ENCODE data around the gene HIGD1A. TPM values are rescaled to one million over a fixed set of nuclear protein-coding genes. Genes with fewer than 3 reads are reported as not detected.

HIGD1A gene
- total RNA-seq, 6 experiments from 2014 or later, result 115 to 144 (median 125) TPM

DNA sequence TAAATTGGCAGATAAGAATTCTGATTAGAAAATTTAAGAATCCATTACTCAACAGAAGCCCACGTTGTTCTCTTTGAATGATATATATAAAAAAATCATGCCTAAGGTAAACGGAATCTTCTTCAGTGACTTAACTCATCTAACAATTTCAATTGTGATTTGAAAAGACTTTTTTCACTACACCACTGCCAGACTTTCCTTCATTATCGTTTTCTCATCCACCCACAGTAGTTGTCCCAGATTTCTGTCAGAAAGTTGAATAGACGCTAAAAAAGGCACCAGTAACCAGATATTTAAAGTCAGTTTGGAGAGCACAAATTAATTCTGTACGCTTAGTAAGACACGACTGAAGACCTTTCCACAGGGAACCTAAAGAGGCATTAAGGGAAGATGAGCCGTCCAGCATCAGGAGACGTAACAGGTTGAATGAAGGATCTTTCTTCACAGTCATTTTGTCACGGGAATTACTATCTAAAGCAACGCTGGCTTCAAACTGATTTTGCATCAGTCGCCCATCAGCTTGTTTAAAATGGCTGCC is 1.3 kb downstream of the HIGD1A start:
- TF ChIP-seq CTCF (IDR thresholded peaks at IDR 0.05), result no peak
- Mint-ChIP-seq H3K4me3 (peak overlapping the region; percentile 99), H3K36me3 (ENCODE audit: low read depth) (peaks cover 15% of the 10 kb centered on the region), H3K27ac (peak overlapping the region; percentile 99), H3K4me1 (ENCODE audit: low read depth) (peaks cover 32% of the 10 kb centered on the region), H3K27me3 (ENCODE audit: insufficient read depth) (peaks cover 4% of the 10 kb centered on the region; the same call in 1 of the 2 replicates), H3K9me3 (no peaks in the 10 kb centered on the region)
- DNase-seq, result no peak

GRCh38 chr3:42801784-42802183 is 2.5 kb downstream of the HIGD1A start:
- DNase-seq, result no peak
- TF ChIP-seq CTCF (IDR thresholded peaks at IDR 0.05), result no peak
- Mint-ChIP-seq H3K27me3 (ENCODE audit: insufficient read depth) (no peaks in the 10 kb centered on the region), H3K9me3 (no peaks in the 10 kb centered on the region), H3K27ac (no peak overlapping the region), H3K36me3 (ENCODE audit: low read depth) (peaks cover 15% of the 10 kb centered on the region), H3K4me3 (no peak overlapping the region), H3K4me1 (ENCODE audit: low read depth) (peaks cover 32% of the 10 kb centered on the region)

GRCh38 chr3:42801048-42801620 is 3.2 kb downstream of the HIGD1A start:
- H3K4me3 Mint-ChIP-seq, result no peak overlapping the region

DNA sequence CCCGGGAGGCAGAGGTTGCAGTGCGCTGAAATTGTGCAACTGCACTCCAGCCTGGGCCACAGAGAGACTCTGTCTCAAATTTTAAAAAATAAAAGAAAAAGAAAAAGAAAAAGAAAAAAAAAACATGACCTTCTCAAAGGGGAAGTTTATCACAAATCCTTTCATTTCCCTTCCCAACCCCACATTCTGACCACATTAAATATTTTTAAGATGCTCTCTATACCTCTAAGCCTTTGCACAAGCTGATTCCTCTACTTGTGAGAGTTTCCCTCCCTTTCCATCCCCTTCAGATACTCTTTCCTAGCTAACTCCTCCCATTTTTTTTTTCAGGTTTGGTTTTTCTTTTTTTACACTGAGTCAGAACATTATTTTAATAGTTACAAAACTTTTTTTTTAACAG is 4.0 kb downstream of the HIGD1A start:
- DNase-seq, result no peak
- peaks cover 15% of the 10 kb centered on the region for H3K36me3 Mint-ChIP-seq (ENCODE audit: low read depth)
- TF ChIP-seq CTCF (IDR thresholded peaks at IDR 0.05), result no peak
- no peaks in the 10 kb centered on the region for H3K27me3 Mint-ChIP-seq (ENCODE audit: insufficient read depth)
- no peaks in the 10 kb centered on the region for H3K9me3 Mint-ChIP-seq
- no peak overlapping the region for H3K4me3 Mint-ChIP-seq
- no peak overlapping the region for H3K27ac Mint-ChIP-seq
- H3K4me1 Mint-ChIP-seq (ENCODE audit: low read depth), result peaks cover 28% of the 10 kb centered on the region

More at GRCh38 chr3:42801048-42801620, 3.2 kb downstream of the HIGD1A start:
- peaks cover 15% of the 10 kb centered on the region for H3K36me3 Mint-ChIP-seq (ENCODE audit: low read depth)
- no peaks in the 10 kb centered on the region for H3K9me3 Mint-ChIP-seq
- peaks cover 32% of the 10 kb centered on the region for H3K4me1 Mint-ChIP-seq (ENCODE audit: low read depth)
- no peak for TF ChIP-seq CTCF (IDR thresholded peaks at IDR 0.05)
- H3K27ac Mint-ChIP-seq, result no peak overlapping the region; the same call in 1 of the 2 replicates
- no peaks in the 10 kb centered on the region for H3K27me3 Mint-ChIP-seq (ENCODE audit: insufficient read depth)
- no peak for DNase-seq

GRCh38 chr3:42799376-42799775 is 4.9 kb downstream of the HIGD1A start:
- H3K27me3 Mint-ChIP-seq (ENCODE audit: insufficient read depth), result no peaks in the 10 kb centered on the region
- H3K4me1 Mint-ChIP-seq (ENCODE audit: low read depth), result peaks cover 22% of the 10 kb centered on the region
- H3K9me3 Mint-ChIP-seq, result no peaks in the 10 kb centered on the region
- no peak for DNase-seq
- H3K4me3 Mint-ChIP-seq, result no peak overlapping the region
- H3K27ac Mint-ChIP-seq, result no peak overlapping the region
- TF ChIP-seq CTCF (IDR thresholded peaks at IDR 0.05), result no peak
- H3K36me3 Mint-ChIP-seq (ENCODE audit: low read depth), result peaks cover 15% of the 10 kb centered on the region

Data from HFFc6 (cell line).